ENCODE measurements around the gene SULT1C3.
A peak's percentile ranks its signal among the peaks of the same experiment; 100 is the strongest.
"Not testable (repeated sequence)": the region's sequence is repeated elsewhere in the genome, so short reads cannot be mapped to it uniquely, and the experiment has no call there.

Gene SULT1C3

GRCh38 chr2:108253106-108253505 is 13.3 kb downstream of the SULT1C3 start:
- DNase-seq, result no peak

- no peak for DNase-seq
These were observed 18.1 kb downstream of the SULT1C3 start for GRCh38 chr2:108257757-108258331.

- no peak for DNase-seq
These were observed 21.0 kb downstream of the SULT1C3 start for GRCh38 chr2:108260773-108261172.

GRCh38 chr2:108262036-108262435 is 22.3 kb downstream of the SULT1C3 start:
- no peak for DNase-seq

DNA sequence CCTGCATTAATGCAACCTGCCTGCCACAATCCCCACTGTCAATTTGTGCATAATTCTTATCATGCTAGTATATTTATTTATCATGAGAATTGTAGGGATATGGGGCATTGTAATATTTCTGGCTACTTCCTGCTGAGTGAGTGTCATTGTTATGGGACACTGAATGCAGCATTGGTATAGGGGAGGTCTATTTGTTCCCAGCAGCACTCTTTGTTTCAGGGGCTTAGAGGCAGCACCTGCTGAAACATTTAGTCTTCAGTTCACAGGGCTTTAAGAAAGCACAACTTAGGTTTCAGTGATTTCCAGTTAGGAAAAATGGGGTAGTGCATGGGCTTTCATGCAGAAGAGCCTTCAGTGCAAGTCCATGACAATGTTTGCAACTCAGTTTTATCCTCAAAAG is 23.6 kb downstream of the SULT1C3 start:
- no peak for DNase-seq

- DNase-seq, result peak; percentile 70
These were observed 26.4 kb downstream of the SULT1C3 start for GRCh38 chr2:108266218-108266617.

- peak; percentile 25 for DNase-seq
These were observed 27.3 kb downstream of the SULT1C3 start for GRCh38 chr2:108267101-108267500.

- DNase-seq, result peak; percentile 80
These were observed 28.2 kb downstream of the SULT1C3 start for GRCh38 chr2:108268001-108268400.

GRCh38 chr2:108270346-108270745 is 30.6 kb downstream of the SULT1C3 start:
- DNase-seq, result no peak

DNA sequence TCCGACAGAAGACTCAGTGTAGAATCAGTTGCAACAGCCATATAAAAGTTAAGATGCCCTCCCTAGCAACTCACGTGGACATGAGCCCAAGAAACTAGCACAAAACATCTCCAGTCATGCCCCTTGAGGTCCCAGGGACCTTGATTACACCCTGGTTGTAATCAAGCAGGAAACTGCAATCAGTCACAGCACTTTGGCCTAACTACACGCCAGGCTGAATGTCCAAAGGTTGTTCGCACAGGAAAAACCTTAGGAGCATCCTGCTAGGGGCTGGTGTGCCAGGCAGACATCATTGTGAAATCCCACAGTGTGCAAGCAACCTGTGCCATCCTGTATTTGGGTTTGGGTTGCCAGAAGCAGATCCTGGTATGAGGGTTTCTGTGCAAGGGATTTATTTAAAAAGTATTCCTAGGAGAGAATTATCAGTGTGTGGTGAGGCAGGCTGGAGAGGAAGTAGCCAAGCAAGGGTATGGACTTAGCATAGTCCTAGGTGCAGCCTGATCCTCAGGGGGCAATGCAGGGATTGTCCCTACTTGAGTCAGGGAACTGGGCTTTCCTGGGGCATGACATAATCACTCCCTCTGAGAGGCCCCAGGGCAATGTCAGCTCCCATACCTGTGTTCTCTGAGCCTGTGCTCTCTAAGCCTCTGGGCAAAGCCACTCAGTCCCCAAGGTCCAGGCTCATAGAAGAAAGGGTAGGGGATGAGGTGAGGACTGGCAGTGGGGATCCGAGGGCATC is 31.2 kb downstream of the SULT1C3 start:
- DNase-seq, result no peak

DNA sequence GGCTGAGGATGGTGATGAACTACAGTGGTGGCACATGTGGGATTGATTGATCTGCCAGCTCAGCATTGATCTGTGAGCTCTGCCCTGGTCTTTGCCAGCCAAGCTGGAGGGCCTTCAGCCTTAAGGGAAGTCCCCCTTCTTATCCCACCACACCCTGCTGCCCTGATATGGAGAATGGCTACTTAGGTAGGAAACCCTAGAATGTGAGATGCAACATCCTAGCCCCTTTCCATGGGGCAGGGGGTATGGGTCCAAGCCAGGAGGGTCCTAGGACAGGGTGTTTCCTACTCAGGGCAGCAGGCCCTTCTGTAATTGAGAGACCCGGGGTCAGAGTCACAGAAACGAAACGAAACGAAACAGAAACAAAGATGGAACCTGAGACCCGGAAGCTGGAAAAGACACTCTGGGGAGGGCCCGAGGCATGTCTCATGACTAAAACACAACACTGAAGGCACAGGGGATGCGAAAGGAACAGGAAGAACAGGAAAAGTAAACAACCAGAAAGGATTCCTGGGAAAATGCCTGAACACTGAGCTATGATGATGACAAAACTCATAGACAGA is 32.0 kb downstream of the SULT1C3 start:
- DNase-seq, result peak; percentile 89

DNA sequence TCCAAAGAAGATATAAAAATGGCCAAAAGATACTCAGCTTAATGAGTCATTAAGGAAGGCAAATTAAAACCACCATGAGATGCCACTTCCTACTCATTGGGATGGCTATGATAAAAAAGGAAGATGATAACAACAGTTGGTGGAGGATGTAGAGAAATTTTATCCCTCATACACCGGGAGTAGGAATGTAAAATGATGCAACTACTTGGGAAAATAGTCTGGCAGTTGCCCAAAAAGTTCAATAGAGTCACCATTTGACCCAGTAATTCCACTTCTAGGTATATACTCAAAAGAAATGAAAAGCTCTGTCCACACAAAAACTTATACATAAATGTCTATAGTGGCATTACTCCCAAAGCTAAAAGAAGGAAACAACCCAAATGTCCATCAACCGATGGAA is 38.9 kb downstream of the SULT1C3 start:
- no peak for DNase-seq

DNA sequence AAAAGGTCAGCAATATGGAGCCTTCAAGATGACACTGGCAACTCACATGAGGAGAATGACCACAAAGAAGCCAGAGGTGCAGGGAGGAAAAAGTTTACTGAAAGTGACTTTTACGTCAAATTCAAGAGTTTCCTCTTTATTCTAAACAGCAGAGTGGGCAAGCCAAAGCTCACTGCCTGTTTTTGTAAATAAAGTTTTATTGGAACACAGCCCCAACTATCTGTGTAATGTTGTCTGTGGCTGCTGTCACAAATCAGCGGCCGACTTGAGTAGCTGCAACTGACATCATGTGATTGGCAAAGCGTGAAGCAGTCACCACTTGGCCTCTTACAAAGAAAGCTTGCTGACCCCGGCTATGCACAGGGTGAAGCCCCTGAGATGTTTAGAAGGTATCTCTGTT is 39.7 kb downstream of the SULT1C3 start:
- DNase-seq, result no peak

- no peak for DNase-seq
These were observed 40.7 kb downstream of the SULT1C3 start for GRCh38 chr2:108280466-108280865.

- not testable (repeated sequence) for DNase-seq
These were observed 44.8 kb downstream of the SULT1C3 start for GRCh38 chr2:108284566-108284965.

DNA sequence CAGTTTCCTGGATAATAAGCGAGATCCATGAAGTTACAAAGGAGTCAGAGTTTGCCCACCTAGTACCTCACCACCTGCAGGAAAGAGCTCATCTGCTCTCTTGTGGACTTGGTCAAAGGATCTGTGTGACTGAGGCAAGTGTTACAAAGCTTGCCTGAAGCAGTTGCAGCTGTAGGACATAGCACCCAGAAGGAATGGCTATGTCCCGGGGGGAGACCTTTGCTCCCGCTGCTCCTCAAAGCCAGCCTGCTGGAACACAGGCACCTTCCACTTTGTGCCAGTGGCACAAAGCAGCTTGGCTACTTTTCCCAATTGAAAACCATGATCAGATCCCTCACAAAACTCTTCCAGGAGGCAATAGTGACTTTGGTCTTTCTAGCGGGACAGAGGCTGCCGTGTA is 45.8 kb downstream of the SULT1C3 start:
- DNase-seq, result no peak

- no peak for DNase-seq
These were observed 47.4 kb downstream of the SULT1C3 start for GRCh38 chr2:108287169-108287568.

DNA sequence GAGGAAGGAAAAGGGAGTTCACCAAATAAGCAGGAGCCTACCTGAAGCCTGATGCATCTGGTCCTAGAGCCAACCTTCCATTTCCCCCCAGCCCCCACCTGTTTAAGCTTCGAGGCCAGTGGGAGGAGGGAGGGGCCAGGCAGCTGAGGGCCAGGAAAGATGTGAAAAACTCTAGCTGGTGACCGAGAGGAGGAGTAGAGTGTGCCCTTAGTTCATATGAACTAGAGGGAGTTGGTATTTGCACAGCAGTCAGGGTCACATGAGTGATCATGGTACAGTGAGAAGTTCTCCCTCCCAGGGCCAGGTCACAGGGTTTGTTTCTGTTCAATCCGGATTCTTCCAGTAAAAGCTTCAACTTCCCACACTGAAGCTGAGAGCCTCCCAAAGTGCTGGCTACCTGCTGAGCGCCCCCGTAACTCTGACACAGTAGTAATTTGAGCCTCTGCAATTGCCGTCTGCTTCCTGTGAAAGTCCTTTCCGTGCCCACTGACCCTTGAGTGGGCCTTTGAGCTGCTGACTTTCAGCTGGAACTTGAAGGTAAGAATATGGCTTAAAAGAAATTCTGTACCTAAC is 48.9 kb downstream of the SULT1C3 start, which contains the start of gene SULT1C2:
SULT1C2 (plus strand) TSS at position 362 of the 573 bp plus-strand sequence. CDS start 4,773 bp downstream, outside the sequence.
- peak; percentile 26 for DNase-seq

DNA sequence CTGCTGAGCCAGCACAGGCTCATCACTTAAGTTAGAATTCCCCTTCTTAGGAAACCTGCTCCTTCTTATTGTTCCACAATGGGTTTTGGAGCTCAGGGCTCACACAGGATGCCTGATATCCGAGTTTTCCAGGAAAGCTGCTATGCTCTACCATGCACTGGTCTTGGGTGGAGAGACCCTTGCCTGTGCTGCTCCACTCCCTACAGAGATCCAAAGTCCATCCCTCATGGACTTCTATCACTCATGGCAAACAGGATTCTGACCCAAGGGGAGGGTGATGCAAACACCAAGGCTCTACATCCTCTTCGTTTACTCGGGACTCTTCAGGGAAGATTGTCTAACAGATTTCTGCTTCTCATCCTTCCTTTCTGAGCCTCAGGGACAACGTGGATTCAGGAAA is 54.1 kb downstream of the SULT1C3 start:
- DNase-seq, result no peak

DNA sequence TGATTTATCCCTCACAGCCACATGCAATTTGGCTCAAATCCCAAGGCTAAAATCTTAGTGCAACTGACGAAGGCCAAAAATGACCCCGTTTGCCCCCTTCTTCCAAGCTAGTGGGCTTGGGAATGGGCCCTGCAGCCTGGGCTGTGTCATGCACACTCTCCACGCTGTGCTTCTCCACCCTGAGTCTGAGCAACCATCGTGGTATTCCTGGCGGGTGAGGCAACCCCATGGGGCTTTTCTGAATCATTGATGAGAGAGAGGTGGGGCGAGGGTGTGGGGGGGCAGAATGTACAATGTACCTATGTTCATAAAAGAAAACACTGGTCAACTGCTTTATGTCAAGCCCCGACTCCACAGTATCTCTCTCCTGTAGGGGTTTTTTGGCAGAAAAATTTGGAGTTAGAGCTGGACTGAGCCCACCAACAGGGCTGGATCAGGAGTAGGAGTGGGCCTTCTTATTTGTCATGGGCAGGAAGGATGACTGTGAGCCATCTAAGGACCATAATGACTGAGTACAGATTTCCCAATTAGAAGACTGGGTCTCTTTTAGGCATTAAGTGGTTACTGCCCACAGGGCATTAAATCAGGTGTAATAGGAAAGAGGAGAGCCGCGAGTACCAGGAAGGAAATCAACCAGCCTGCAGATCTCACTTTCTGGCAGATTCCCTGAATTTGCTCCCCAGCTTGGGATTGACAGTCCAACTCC is 57.8 kb downstream of the SULT1C3 start:
- DNase-seq, result no peak

DNA sequence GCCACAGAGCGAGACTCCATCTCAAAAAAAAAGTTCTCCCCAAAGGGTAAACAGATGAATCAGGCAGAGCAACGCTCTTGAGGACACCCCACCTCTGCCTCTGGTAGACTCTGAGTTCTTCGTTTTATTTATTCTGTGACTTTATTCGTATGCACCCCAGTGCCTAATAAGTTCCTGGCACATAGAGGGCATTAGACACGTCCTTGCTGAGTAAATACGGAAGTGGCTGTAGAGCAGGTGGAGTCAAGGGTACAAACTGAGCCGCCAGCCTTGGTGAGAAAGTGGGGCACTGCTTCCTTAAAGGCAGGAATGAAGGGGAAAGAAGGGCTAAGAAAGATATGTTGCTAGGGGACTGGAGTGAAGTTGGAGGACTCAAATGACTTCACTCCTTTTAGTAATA is 61.8 kb downstream of the SULT1C3 start:
- DNase-seq, result no peak

GRCh38 chr2:108304975-108305374 is 65.2 kb downstream of the SULT1C3 start:
- no peak for DNase-seq

GRCh38 chr2:108305901-108306300 is 66.1 kb downstream of the SULT1C3 start:
- no peak for DNase-seq

All from kidney glomerular epithelial cell (primary cell).